DND-41 (cell line): ENCODE data around the gene KCNJ1.

ENCODE experiments used
- EZH2 ChIP-seq: IDR thresholded peaks from 3 replicates; pipeline ENCODE4 v1.6.1; 2012; ENCODE audit warnings: borderline replicate concordance, low read depth, mild to moderate bottlenecking, moderate library complexity, low read length, inconsistent platforms; ENCODE audit not compliant: severe bottlenecking
- TF ChIP-seq, protein P1 (sequence below): IDR thresholded peaks from 2 replicates; pipeline ENCODE4 v1.5.1; 2012; ENCODE audit warnings: borderline replicate concordance, low read length, moderate library complexity, mild to moderate bottlenecking; ENCODE audit not compliant: poor library complexity, severe bottlenecking; ENCODE audit errors: extremely low read depth

DNA sequence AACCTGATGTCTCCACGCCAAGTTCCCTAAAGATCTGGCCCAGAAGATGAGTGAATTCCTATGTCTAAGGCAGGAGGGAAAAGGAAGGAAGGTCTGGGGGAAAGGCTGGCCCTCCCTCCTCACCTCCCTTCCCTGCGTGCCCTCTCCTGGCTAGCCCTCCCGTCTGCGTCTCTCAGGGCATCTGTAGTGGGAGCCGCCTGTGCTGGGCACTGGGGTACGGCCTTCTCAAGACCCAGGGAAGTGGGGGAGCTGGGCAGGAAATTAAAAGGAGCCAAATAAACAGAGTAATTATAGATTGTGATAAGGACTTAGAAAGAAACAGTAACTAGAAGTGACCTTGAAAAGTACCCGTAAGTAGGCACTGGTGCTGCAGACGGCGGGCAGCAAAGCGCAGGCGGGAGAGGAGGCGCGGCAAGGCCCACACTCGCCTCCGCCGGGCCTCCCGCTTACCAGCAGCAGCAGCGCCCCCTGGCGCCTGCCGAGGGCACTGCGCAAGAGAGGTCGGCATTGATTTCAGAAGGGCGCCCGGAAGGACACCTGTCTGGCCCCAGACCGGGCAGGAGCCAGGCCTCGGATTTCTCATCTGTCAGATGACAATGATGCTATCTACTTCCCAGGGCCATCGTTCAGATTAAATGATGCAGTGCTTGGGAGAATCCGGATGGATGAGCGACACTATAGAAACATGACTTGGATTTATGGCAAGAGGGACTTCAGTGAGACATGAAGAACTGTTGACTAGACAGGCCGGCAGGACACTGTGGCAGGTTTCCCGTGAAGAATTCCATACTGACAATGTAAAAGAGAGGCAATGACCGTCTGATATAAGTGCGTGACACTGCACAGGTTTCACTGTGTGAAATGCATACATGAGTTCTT is 7.3 kb downstream of the KCNJ1 start:
- TF ChIP-seq, protein P1, sequence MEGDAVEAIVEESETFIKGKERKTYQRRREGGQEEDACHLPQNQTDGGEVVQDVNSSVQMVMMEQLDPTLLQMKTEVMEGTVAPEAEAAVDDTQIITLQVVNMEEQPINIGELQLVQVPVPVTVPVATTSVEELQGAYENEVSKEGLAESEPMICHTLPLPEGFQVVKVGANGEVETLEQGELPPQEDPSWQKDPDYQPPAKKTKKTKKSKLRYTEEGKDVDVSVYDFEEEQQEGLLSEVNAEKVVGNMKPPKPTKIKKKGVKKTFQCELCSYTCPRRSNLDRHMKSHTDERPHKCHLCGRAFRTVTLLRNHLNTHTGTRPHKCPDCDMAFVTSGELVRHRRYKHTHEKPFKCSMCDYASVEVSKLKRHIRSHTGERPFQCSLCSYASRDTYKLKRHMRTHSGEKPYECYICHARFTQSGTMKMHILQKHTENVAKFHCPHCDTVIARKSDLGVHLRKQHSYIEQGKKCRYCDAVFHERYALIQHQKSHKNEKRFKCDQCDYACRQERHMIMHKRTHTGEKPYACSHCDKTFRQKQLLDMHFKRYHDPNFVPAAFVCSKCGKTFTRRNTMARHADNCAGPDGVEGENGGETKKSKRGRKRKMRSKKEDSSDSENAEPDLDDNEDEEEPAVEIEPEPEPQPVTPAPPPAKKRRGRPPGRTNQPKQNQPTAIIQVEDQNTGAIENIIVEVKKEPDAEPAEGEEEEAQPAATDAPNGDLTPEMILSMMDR: peak; percentile 75
- no peak for TF ChIP-seq EZH2
